ENCODE data around the gene OBSCN.

DNA sequence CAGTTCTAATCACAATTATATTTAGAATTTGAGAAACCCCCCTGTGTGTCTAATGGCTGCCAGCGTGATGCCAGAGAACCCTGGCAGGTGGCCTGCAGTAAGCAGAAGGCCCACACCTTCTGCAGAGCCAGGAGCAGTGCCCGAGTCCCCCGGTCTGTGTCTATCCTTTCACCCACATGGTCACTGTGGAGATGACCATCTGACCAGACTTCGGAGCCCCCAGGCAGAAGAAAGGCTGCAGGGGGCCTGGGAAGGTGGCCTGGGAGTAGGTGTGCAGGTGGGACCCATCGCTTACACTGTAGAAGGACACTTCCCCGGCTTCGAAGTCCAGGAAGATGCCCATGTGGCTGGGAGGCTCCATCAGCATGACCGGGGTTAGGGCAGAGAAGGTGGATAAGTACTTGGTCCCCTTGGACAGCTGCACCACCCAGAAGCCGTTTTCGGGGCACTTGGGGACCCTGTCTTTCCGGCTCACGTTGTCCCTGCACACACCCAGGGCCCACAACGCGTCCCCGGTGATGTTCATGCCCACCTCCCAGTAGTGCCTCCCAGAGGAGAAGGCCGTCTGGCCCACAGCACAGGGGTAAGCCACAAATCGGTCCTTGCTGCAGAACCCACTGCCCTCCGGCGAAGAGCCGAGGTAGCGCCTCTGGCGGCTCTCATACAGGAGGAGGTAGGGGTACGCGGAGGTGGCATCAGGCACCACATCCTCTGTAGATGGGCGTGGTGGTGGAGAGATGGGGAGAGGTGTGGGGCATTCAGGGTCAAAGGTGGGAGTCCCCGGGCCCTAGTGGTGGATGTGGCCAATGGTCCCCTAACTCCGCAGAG, 200.4 kb downstream of the OBSCN start:
- no peak for TF ChIP-seq CTCF (IDR thresholded peaks at IDR 0.05)
- TF ChIP-seq POLR2AphosphoS5 (IDR thresholded peaks at IDR 0.05), result no peak
- TF ChIP-seq POLR2A (IDR thresholded peaks at IDR 0.05), result no peak
- TF ChIP-seq EP300 (IDR thresholded peaks at IDR 0.05), result no peak

Data from suprapubic skin (tissue), 4 donors.